GM12872 (cell line): ENCODE measurements around the gene SEMA3G.

Source experiments
- CTCF ChIP-seq: IDR thresholded peaks from 3 replicates; pipeline ENCODE4 v1.5.1; 2011; ENCODE audit warnings: low read depth, mild to moderate bottlenecking, low read length, moderate library complexity; ENCODE audit not compliant: insufficient read depth

SEMA3G gene

GRCh38 chr3:52438579-52439425 is 6.1 kb downstream of the SEMA3G start:
- TF ChIP-seq CTCF: no peak

GRCh38 chr3:52438104-52438376 is 6.9 kb downstream of the SEMA3G start:
- TF ChIP-seq CTCF: no peak

DNA sequence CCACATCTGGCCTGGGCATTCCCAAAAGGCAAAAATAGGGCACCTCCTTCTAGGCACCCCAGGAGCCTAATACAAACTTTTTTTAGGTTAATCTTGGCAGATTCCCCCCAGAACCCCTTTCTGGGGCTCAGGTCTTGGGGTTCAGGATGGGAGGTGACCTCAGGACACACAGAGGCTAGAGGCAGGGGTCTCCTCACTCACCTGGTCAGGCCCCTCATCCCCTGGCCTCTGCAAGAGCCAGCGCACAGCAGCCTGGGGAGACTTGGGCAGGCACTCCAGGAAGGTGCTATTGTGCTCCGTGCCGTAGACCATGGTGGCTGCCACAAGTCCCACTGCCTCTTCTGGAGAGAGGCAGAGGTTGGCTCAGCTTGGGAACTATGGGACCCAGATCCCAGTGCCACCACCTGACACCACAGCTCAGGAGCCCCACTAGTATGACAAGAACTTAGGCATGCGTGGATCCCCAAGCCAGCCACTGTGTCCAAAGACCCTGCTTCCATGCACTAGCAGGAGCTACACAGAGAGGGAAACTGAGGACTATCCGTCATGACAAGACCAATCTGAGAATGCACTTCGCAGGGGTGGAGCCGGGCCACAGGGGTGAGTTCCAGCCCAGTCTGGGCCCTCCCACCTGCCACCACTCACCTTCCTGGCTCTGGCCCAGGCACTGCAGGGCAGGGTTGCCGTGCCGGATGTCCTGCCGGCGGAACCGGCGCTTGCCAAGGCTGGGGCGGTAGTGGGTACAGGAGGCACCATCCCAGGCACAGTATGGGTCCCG is 7.4 kb downstream of the SEMA3G start:
- no peak for TF ChIP-seq CTCF

GRCh38 chr3:52436500-52437149 is 8.3 kb downstream of the SEMA3G start:
- no peak for TF ChIP-seq CTCF

DNA sequence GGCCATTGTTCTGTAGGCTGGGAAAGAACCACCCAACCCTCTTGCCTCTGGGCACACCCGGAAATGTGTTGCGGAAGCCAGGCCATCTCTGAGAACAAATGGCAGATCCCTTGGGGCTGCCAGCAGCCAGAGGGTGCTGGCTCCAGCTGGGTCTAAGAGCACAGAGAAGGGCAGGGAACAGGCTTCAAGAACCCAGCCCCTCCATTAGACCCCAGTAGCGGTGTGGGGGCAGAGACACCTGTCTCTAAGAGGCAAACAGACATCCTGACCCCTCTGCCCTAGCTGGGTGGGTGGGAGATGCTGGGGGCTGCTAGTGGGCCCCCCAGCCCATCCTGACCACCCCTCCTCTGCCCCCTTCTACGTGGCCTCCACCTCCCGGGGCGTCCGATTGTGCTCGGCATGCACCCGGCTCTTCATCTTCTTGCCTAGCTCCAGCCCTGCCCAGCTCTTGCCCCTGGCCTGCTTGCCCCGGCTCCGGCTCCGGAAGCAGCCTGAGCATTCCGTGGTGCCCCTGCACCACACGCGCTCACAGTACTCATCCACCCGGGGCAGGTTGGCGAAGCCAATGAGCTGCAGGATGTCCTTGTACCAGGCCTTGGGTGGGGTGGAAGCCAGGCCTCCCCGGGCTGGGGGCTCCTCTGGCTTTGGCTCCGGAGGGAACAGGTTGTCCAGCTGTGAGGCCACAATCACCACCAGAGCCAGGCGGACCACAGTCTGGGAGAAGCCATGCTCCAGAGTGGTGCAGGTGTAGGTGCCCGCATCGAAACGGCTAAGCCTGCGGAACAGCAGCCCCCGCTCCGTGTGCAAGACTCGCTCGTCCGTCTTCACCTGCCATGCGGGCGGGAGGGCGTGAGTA is 9.4 kb downstream of the SEMA3G start:
- TF ChIP-seq CTCF: no peak

DNA sequence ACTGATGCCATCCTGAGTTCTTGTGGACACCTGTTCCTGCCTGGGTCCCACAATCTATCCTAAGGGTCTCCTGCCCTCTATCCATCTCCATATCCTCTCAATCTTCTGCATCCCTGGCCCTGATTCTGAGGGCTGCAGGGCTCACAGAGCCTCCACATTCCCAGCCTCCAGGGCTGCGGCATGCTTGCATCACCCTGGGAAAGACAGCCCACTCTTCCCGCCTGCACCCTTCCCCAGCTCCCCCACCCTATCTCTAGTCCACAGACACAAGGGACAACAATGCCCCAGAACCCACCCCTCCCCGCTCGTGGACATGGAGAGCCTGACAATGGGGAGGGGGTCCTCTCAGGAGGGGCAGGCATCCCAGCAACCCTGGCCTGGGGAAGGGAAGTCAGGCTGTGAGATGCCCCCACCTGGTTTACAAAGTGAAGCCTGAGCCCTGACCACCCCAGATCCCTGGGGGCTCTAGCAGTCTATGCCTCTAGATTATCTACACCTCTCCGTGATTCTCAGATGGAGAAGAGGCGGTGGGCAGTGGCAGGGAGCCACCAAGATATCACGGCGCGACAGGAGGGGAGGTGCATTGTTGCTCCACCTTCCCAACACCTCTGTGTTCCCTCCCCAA is 10.3 kb downstream of the SEMA3G start:
- TF ChIP-seq CTCF: no peak
